ENCODE results near the gene TPD52L1. TPM values are rescaled to one million over a fixed set of nuclear protein-coding genes. Genes with fewer than 3 reads are reported as not detected.

Gene TPD52L1
- total and polyA plus RNA-seq, 2 donors from 2014 or later = 69.1 to 91.1 TPM

GRCh38 chr6:125303512-125303854 lies 149.9 kb downstream of the TPD52L1 start:
- no peak overlapping the region for H3K9ac ChIP-seq (ENCODE audit: low read length in 3 of 3)
- H3K27ac ChIP-seq (ENCODE audit: low read depth in 2 of 2, low read length in 2 of 2) = no peak overlapping the region
- H3K36me3 ChIP-seq (ENCODE audit: control insufficient read depth in 2 of 3, insufficient read depth in 3 of 3, low read length in 3 of 3) = peaks cover under 1 to 10% (median 5%) of the 10 kb centered on the region in 3 donors
- intact Hi-C loops (cut with DNase I) = no loop called here
- TF ChIP-seq CTCF (IDR thresholded peaks at IDR 0.05; ENCODE audit: borderline replicate concordance, extremely low read depth, insufficient read depth) = no peak
- peaks cover 0 to 2% (median 0%) of the 10 kb centered on the region in 3 donors for H3K4me1 ChIP-seq (ENCODE audit: control insufficient read depth in 2 of 3, insufficient read depth in 2 of 3, low read depth in 1 of 3, low read length in 3 of 3)
- no peak overlapping the region for H3K4me3 ChIP-seq (ENCODE audit: low read length in 3 of 3)
- no peaks in the 10 kb centered on the region for H3K27me3 ChIP-seq (ENCODE audit: control insufficient read depth, insufficient read depth, low read length)
- DNase-seq = no peak
- FAIRE-seq = no peak
- H3K9me3 ChIP-seq (ENCODE audit: control insufficient read depth in 2 of 3, insufficient read depth in 1 of 3, low read length in 3 of 3) = no peaks in the 10 kb centered on the region

GRCh38 chr6:125304970-125305660 lies 151.5 kb downstream of the TPD52L1 start:
- Histone ChIP-seq H3K9ac (ENCODE audit: low read length in 3 of 3) (no peak overlapping the region), H3K4me3 (ENCODE audit: low read length in 3 of 3) (no peak overlapping the region), H3K27ac (ENCODE audit: low read depth in 2 of 2, low read length in 2 of 2) (no peak overlapping the region), H3K27me3 (ENCODE audit: control insufficient read depth, insufficient read depth, low read length) (no peaks in the 10 kb centered on the region), H3K9me3 (ENCODE audit: control insufficient read depth in 2 of 3, insufficient read depth in 1 of 3, low read length in 3 of 3) (no peaks in the 10 kb centered on the region), H3K36me3 (ENCODE audit: control insufficient read depth in 2 of 3, insufficient read depth in 3 of 3, low read length in 3 of 3) (no peaks in the 10 kb centered on the region), H3K4me1 (ENCODE audit: control insufficient read depth in 2 of 3, insufficient read depth in 2 of 3, low read depth in 1 of 3, low read length in 3 of 3) (no peaks in the 10 kb centered on the region)
- TF ChIP-seq CTCF (IDR thresholded peaks at IDR 0.05; ENCODE audit: borderline replicate concordance, extremely low read depth, insufficient read depth) = no peak
- FAIRE-seq = no peak
- no peak for DNase-seq
- intact Hi-C loops (cut with DNase I) = no loop called here

GRCh38 chr6:125306756-125307149 lies 153.2 kb downstream of the TPD52L1 start:
- FAIRE-seq (no peak), DNase-seq (no peak)
- Histone ChIP-seq H3K4me3 (ENCODE audit: low read length in 3 of 3) (no peak overlapping the region), H3K27ac (ENCODE audit: low read depth in 2 of 2, low read length in 2 of 2) (no peak overlapping the region), H3K9ac (ENCODE audit: low read length in 3 of 3) (no peak overlapping the region), H3K27me3 (ENCODE audit: control insufficient read depth, insufficient read depth, low read length) (no peaks in the 10 kb centered on the region), H3K4me1 (ENCODE audit: control insufficient read depth in 2 of 3, insufficient read depth in 2 of 3, low read depth in 1 of 3, low read length in 3 of 3) (peaks cover 0 to 2% (median 0%) of the 10 kb centered on the region in 3 donors), H3K9me3 (ENCODE audit: control insufficient read depth in 2 of 3, insufficient read depth in 1 of 3, low read length in 3 of 3) (no peaks in the 10 kb centered on the region), H3K36me3 (ENCODE audit: control insufficient read depth in 2 of 3, insufficient read depth in 3 of 3, low read length in 3 of 3) (no peaks in the 10 kb centered on the region)
- no peak for TF ChIP-seq CTCF (IDR thresholded peaks at IDR 0.05; ENCODE audit: borderline replicate concordance, extremely low read depth, insufficient read depth)
- intact Hi-C loops (cut with DNase I) = no loop called here
